ENCODE measurements around the gene PFDN4. TPM values are rescaled to one million over a fixed set of nuclear protein-coding genes. Genes with fewer than 3 reads are reported as not detected.

PFDN4 gene
- total RNA-seq, 1 experiment from 2014 or later, result 64.5 TPM

DNA sequence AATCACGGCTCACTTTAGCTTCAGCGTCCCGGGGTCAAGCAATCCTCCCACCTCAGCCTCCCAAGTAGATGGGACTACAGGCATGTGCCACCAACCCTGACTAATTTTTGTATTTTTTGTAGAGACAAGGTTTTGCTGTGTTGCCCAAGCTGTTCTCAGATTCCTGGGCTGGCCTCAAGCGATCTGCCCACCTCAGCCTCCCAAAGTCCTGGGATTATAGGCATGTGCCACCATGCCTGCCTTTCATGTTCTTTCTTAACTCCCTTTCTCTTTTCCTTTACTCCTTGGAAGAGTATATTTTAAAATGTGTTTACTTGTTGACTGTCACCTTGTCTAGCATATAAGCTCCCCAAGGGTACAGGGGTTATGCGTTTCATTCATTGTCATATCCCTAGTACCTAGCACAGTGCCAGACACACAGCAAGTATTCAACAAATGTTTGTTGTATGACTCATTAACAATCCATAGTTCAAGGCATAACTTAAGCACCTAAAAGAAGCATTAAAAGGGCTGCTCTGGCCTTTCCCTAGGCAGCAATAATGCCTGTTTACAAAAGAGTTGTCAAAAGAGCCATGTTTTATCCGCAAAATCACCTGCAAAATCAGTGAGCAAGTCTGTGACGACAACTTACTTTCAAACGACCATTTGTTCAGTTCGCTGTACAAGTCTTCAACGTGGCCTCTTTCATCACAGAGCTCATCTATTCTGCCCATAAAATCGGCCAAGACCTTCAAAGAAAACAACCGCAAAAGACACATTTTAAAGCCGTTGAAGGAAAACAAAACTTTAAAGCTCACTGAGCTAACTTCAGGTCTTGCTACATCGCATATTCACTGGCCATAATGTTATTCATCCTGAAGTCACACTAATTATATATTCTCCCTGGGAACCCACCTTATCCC, 38.7 kb upstream of the PFDN4 start:
- peaks cover 38% of the 10 kb centered on the region for H3K27me3 ChIP-seq (ENCODE audit: control insufficient read depth, insufficient read depth, low read length)

DNA sequence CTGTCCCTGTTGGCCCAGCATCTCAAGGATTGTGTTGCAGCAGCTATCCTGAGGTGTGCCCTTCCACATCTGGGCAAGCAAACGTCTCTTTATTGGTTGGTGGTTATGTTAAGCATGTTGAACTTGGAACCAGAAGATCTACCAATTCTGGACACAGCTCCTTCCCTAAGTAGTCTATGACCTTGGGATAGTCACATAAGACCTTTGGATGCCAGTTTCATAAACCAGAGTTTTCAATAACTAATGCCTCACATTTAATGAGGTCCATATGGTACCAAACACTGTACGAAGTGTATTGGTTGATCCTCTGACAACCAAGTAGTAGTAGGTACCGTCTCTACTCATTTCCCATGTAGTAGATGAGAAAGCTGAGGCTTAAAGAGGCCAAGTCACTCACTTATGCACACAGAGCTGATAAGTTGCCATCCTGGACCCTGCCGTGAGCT, 37.8 kb upstream of the PFDN4 start:
- Histone ChIP-seq H3K27me3 (ENCODE audit: control insufficient read depth, insufficient read depth, low read length) (peaks cover 47% of the 10 kb centered on the region), H3K4me3 (ENCODE audit: insufficient read depth, low read depth, low read length) (no peak overlapping the region), H3K36me3 (replicated peaks; ENCODE audit: control insufficient read depth, insufficient read depth, low read length) (no peaks in the 10 kb centered on the region)
- no peak for DNase-seq

More for the DNA sequence above, 38.7 kb upstream of the PFDN4 start:
- no peak for DNase-seq
- no peaks in the 10 kb centered on the region for H3K36me3 ChIP-seq (replicated peaks; ENCODE audit: control insufficient read depth, insufficient read depth, low read length)
- no peak overlapping the region for H3K4me3 ChIP-seq (ENCODE audit: insufficient read depth, low read depth, low read length)

DNA sequence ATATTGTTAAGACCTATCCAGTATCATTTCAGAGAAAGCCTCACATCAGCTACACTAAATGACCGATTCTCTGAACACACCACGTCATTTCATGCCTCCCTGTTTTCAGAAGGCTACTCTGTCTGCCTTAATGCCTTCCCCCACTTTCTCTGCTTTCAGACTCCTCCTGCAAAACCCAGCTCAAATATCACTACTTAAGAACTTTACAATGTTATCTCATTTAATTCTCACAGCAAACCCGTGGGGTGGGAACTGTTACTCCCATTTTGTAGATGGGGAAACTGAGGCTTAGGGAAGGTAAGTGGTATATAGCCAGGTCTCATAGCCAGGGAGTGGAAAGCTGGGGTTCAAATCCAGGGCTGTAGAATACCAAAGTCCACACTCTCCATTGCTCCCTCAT, 36.9 kb upstream of the PFDN4 start:
- DNase-seq, result no peak
- no peak overlapping the region for H3K4me3 ChIP-seq (ENCODE audit: insufficient read depth, low read depth, low read length)
- no peaks in the 10 kb centered on the region for H3K36me3 ChIP-seq (replicated peaks; ENCODE audit: control insufficient read depth, insufficient read depth, low read length)
- peaks cover 54% of the 10 kb centered on the region for H3K27me3 ChIP-seq (ENCODE audit: control insufficient read depth, insufficient read depth, low read length)

DNA sequence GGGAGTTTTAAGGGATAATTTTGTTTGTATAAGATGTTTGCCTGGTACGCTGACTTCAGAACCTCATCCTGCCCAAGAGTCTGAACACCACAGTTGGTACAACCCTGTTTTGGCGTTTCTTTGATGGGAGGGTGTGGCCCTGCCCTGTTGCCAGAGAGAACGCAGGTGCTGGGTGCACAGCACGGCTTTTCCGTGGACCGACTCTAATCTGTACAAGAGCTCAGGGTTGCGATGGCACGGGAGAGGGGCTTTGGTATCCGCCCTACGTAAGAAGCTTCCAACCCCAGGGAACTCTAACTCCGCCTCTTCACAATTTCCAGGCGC, 35.4 kb upstream of the PFDN4 start:
- Histone ChIP-seq H3K36me3 (replicated peaks; ENCODE audit: control insufficient read depth, insufficient read depth, low read length) (no peaks in the 10 kb centered on the region), H3K4me3 (ENCODE audit: insufficient read depth, low read depth, low read length) (peak overlapping the region; percentile 38), H3K27me3 (ENCODE audit: control insufficient read depth, insufficient read depth, low read length) (peaks cover 54% of the 10 kb centered on the region)
- no peak for DNase-seq

DNA sequence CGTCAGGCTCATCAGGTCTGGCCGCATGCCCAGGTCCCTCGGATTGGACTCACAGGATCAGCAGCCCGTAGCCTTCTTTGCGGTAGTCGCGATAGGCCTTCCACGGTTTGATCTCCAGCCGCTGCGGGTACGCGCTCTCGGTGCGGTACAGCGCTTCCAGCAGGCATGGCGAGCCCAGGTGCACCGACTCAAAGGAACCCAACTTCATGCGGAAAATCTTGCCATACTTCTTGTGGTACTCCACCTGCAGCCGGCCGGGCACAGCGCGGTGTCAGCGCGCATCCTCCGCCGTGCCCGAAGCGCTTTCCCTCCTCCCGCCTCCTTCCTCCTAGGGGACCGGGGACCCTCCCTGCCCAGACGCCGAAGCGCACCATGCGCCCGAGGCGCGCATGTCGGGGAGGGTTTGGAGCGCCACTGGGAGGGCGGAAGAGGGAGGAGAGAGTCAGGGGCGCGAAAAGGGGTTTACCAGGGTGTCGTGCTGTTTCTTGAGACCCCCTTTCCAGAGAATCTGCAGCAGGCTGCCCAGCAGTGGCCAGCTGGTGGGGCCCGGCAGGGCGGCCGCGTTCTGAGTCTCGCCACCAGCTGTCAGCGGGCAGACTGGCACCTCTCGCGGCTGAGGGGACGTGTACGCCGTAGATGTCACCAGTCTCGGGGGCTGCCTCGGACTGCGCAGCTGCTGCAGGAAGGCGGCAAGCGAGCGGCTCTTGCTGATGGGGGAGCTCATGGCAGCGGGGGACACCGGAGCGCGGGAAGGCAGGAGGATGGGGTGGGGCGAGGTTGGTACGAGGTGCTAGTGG, 34.8 kb upstream of the PFDN4 start:
- DNase-seq, result peak; percentile 84
- Histone ChIP-seq H3K27me3 (ENCODE audit: control insufficient read depth, insufficient read depth, low read length) (peaks cover 54% of the 10 kb centered on the region), H3K36me3 (replicated peaks; ENCODE audit: control insufficient read depth, insufficient read depth, low read length) (no peaks in the 10 kb centered on the region), H3K4me3 (ENCODE audit: insufficient read depth, low read depth, low read length) (peak overlapping the region; percentile 38)

DNA sequence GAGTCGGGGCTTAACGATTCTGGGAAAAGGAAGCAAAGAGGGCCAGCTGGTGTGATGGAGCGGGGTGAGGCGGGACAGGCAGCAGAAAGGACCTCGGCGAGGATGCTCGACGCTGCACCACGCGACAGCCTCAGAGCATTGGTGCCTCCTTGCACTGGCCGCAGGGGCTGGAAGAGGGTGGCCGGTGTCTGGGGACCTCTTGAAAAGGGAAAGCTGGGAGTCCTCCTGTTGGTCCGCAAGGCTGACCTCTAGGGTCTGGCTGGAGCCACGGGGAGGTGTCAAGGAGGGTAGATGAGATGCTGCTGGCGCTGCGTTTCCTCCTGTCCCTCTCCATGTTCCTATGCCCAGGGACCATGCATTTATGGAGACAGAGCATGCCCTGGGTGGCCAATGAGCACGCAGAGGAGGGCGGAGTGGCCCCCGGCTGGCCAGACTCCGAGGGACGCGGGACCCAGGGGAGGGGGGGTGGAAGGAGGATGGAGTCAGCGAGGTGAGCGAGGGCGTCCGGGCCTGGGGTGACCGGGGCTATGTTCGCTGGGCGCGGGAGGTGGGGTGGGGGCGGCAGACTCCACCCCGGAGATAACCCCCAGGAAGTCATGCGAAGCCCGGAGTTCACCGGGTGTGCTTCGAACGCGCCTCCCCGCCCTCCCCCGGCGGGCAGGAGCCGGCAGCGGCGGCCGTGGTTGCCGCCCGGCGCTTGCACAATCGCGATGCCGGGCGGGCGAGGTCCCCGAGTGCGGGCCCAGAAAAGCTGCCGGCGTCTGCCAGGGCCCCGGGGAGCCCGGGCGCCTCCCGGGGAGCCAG, 34.0 kb upstream of the PFDN4 start, which contains the start of gene CYP24A1:
CYP24A1 (minus strand) TSS at position 334 of the 804 bp plus-strand sequence. CDS start 407 bp downstream, outside the sequence.
- DNase-seq, result peak; percentile 75

DNA sequence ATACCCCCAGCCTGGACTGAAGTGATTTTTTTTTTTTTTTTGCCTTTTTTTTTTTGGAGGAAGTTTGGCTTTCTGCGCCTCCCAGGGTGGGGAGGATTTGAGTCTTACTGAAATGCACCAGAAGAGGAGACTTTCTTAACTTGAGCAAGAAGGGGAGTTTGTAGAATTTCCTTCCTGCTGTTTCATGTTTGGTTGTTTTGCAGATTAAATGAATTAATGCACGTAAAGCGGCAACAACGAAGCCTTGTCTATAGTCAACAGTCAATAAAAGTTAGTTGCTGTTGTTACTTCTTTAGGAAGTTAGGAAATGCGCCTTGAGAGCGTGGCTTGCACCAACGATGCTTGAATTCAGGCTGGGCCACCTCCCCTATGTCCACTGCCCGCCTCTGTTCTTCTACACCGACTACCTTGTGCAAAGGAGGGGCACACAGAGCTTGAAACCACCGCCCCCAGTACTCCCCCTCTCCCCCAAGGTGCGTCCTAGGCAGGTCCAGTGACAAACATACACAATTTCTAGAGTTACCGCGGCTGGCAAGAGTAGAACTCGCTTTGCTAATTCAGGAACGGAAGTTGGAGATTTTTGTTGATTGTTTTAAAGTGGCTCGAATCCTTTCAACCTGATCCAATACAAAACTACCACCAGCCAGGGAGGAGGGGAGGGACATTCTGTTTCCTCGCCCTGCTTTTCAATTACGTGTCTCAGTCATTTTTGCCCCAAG, 33.3 kb upstream of the PFDN4 start:
- H3K4me3 ChIP-seq (ENCODE audit: insufficient read depth, low read depth, low read length), result peak overlapping the region; percentile 38; the same call in 1 of the 2 replicates
- peak; percentile 22 for DNase-seq
- peaks cover 54% of the 10 kb centered on the region for H3K27me3 ChIP-seq (ENCODE audit: control insufficient read depth, insufficient read depth, low read length)
- H3K36me3 ChIP-seq (replicated peaks; ENCODE audit: control insufficient read depth, insufficient read depth, low read length), result no peaks in the 10 kb centered on the region

More for the DNA sequence above, 34.0 kb upstream of the PFDN4 start, which contains the start of gene CYP24A1:
- peaks cover 54% of the 10 kb centered on the region for H3K27me3 ChIP-seq (ENCODE audit: control insufficient read depth, insufficient read depth, low read length)
- H3K36me3 ChIP-seq (replicated peaks; ENCODE audit: control insufficient read depth, insufficient read depth, low read length), result no peaks in the 10 kb centered on the region
- H3K4me3 ChIP-seq (ENCODE audit: insufficient read depth, low read depth, low read length), result peak within 1 kb of the TSS; percentile 38

DNA sequence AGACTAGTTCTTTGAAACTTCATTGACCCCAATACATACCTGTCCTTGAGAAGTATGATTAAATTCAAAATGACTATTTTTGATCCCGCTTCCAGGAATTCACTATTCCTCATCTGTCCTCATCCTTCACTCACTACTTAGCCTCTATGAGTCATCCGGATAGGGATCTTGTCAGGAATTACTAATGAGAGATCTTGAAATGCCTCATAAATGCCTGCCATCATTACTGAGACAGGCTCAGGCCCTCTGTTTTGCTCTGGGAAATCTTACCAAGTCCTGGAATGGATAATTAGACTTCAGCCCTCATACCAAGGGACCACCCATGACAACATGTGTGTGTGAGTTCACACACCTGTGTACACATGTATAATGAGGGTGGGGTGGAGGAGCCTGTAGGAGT, 31.3 kb upstream of the PFDN4 start:
- H3K36me3 ChIP-seq (replicated peaks; ENCODE audit: control insufficient read depth, insufficient read depth, low read length), result no peaks in the 10 kb centered on the region
- no peak overlapping the region for H3K4me3 ChIP-seq (ENCODE audit: insufficient read depth, low read depth, low read length)
- H3K27me3 ChIP-seq (ENCODE audit: control insufficient read depth, insufficient read depth, low read length), result peaks cover 42% of the 10 kb centered on the region
- DNase-seq, result no peak

DNA sequence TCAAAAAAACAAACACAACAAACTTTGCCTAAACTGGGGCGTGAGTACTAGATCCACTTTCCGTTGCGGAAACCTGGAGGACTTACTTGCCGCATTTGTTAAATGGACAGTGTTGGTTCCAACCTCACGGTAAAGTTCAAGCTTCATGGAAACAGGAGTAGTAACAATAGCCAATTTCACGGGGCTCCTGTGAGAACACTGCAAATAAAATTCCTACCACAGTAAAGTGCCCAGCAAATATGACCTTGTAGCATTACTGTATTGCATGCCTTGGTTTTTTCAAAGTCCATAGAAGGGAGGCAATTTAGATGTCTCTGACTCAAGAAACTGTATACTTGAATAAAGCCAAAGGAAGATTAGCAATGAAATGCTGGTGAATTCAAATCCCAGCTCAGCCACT, 30.5 kb upstream of the PFDN4 start:
- H3K4me3 ChIP-seq (ENCODE audit: insufficient read depth, low read depth, low read length), result no peak overlapping the region
- peaks cover 34% of the 10 kb centered on the region for H3K27me3 ChIP-seq (ENCODE audit: control insufficient read depth, insufficient read depth, low read length)
- H3K36me3 ChIP-seq (replicated peaks; ENCODE audit: control insufficient read depth, insufficient read depth, low read length), result no peaks in the 10 kb centered on the region
- DNase-seq, result no peak

DNA sequence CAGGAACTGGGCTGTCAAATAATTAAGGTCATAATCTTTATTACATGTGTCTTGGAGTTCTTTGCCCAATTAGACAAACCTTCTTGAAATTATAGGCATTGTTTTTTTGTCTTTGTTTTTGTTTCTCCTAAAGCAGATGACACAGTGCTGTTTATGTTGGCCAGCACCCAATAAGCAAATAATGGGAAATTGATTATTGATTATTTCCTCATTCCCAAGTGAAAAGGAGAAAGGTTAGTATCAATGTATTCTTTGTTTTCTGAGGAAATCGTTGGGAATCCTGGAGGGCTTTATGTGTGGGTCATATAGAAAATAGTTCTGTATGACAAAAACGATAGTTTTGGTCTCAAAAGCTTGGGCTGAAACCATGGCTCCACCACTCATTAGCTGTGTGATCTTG, 29.6 kb upstream of the PFDN4 start:
- no peak for DNase-seq
- H3K27me3 ChIP-seq (ENCODE audit: control insufficient read depth, insufficient read depth, low read length), result peaks cover 26% of the 10 kb centered on the region

DNA sequence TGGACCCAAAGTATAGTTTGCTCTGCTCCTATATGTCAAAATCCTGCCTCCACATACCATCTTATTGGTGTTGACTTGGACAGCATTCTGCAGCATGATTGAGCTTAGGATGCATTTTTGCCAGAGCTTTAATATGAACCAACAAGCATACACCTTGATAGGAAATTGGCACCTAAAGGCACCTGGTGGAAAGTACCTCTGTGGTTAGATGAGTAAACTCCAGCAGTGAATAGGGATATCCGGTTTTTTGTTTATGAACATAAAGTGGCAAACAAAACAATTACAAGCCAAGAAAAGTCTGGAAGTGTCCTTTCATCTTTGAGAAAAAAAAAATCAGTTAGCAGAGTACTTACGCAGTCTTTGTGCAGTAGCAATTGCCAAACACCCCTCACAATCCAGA, 27.9 kb upstream of the PFDN4 start:
- no peak for DNase-seq
- Histone ChIP-seq H3K4me3 (ENCODE audit: insufficient read depth, low read depth, low read length) (no peak overlapping the region), H3K36me3 (replicated peaks; ENCODE audit: control insufficient read depth, insufficient read depth, low read length) (no peaks in the 10 kb centered on the region)

More for the DNA sequence above, 29.6 kb upstream of the PFDN4 start:
- no peaks in the 10 kb centered on the region for H3K36me3 ChIP-seq (replicated peaks; ENCODE audit: control insufficient read depth, insufficient read depth, low read length)
- no peak overlapping the region for H3K4me3 ChIP-seq (ENCODE audit: insufficient read depth, low read depth, low read length)

DNA sequence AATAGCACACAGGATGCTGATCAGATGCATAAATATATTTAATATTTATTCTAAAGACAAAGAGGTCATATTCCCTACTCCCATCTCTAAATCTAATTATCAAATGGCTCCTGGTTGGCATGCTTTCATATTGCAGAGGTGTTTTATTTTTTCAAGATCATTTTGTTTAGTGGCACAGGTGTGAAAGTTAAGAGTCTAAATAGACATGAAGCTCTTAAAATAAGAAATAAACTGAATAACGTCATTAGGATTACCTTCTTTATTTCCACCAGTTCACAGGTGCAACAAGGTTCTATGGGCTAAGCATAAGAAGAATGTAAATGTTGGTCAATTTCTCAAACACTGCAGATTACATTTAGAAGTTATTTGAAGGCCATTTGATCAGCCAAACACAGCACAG, 27.0 kb upstream of the PFDN4 start:
- H3K4me3 ChIP-seq (ENCODE audit: insufficient read depth, low read depth, low read length), result no peak overlapping the region
- no peak for DNase-seq
- no peaks in the 10 kb centered on the region for H3K36me3 ChIP-seq (replicated peaks; ENCODE audit: control insufficient read depth, insufficient read depth, low read length)
- no peaks in the 10 kb centered on the region for H3K27me3 ChIP-seq (ENCODE audit: control insufficient read depth, insufficient read depth, low read length)

More for the DNA sequence above, 27.9 kb upstream of the PFDN4 start:
- peaks cover 9% of the 10 kb centered on the region for H3K27me3 ChIP-seq (ENCODE audit: control insufficient read depth, insufficient read depth, low read length)

DNA sequence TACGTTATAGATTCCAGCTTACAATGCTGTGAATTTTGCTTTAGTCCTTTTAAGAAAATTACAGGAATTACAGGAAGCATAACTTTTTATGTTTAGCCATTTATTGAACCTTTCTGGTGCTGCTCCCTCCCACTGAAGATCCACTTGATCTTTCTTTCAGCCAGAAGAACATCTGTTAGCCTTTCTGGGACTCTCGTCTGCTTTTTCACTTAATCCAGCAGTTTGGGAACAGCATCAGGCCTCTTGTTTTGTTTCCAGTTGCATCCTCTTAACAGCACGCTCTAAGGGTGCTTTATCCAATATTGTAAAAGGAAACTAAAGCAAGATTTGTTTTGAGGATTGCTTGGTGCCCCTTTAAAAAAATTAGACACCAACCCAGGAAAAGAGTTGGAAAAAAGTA, 23.8 kb upstream of the PFDN4 start:
- no peak overlapping the region for H3K4me3 ChIP-seq (ENCODE audit: insufficient read depth, low read depth, low read length)
- H3K27me3 ChIP-seq (ENCODE audit: control insufficient read depth, insufficient read depth, low read length), result no peaks in the 10 kb centered on the region
- no peak for DNase-seq
- H3K36me3 ChIP-seq (replicated peaks; ENCODE audit: control insufficient read depth, insufficient read depth, low read length), result no peaks in the 10 kb centered on the region
